HG03558 (cell line): Measurements from ENCODE around the gene TSEN2.
"Not testable (repeated sequence)": the region's sequence is repeated elsewhere in the genome, so short reads cannot be mapped to it uniquely, and the experiment has no call there.

ENCODE experiments used
- ATAC-seq: cut with Tn5 transposase; IDR thresholded peaks from one replicate; pipeline ENCODE4 v1.9.1; 2021; ENCODE audit warnings: moderate number of reproducible peaks; ENCODE audit not compliant: unreplicated experiment; ENCODE audit errors: extremely low read depth

The TSEN2 gene

GRCh38 chr3:12499474-12499873 is 15.2 kb downstream of the TSEN2 start:
- no peak for ATAC-seq

- no peak for ATAC-seq
These were observed 17.2 kb downstream of the TSEN2 start for GRCh38 chr3:12501360-12502020.

GRCh38 chr3:12503126-12503957 is 19.1 kb downstream of the TSEN2 start:
- ATAC-seq: no peak

- no peak for ATAC-seq
These were observed 22.0 kb downstream of the TSEN2 start for GRCh38 chr3:12506201-12506709.

- ATAC-seq: no peak
These were observed 23.5 kb downstream of the TSEN2 start for GRCh38 chr3:12507591-12508281.

GRCh38 chr3:12508291-12508700 is 24.0 kb downstream of the TSEN2 start:
- no peak for ATAC-seq

- no peak for ATAC-seq
These were observed 25.2 kb downstream of the TSEN2 start for GRCh38 chr3:12509466-12509865.

GRCh38 chr3:12512534-12513118 is 28.3 kb downstream of the TSEN2 start:
- no peak for ATAC-seq

GRCh38 chr3:12513694-12514446 is 29.6 kb downstream of the TSEN2 start:
- ATAC-seq: no peak

- no peak for ATAC-seq
These were observed 31.4 kb downstream of the TSEN2 start for GRCh38 chr3:12515631-12516030.

GRCh38 chr3:12516873-12517272 is 32.6 kb downstream of the TSEN2 start:
- ATAC-seq: no peak

- ATAC-seq: no peak
These were observed 34.2 kb downstream of the TSEN2 start for GRCh38 chr3:12518261-12519028.

GRCh38 chr3:12521010-12521409 is 36.7 kb downstream of the TSEN2 start:
- ATAC-seq: no peak

- ATAC-seq: no peak
These were observed 38.4 kb downstream of the TSEN2 start for GRCh38 chr3:12522721-12523120.

- ATAC-seq: no peak
These were observed 43.5 kb downstream of the TSEN2 start for GRCh38 chr3:12527757-12528143.

GRCh38 chr3:12532182-12532581 is 47.9 kb downstream of the TSEN2 start:
- ATAC-seq: no peak

- no peak for ATAC-seq
These were observed 52.1 kb downstream of the TSEN2 start for GRCh38 chr3:12536423-12536822.

GRCh38 chr3:12541625-12542024 is 57.3 kb downstream of the TSEN2 start:
- no peak for ATAC-seq

GRCh38 chr3:12543497-12543896 is 59.2 kb downstream of the TSEN2 start:
- ATAC-seq: not testable (repeated sequence)
